ENCODE data around the gene GLI1.

DNA sequence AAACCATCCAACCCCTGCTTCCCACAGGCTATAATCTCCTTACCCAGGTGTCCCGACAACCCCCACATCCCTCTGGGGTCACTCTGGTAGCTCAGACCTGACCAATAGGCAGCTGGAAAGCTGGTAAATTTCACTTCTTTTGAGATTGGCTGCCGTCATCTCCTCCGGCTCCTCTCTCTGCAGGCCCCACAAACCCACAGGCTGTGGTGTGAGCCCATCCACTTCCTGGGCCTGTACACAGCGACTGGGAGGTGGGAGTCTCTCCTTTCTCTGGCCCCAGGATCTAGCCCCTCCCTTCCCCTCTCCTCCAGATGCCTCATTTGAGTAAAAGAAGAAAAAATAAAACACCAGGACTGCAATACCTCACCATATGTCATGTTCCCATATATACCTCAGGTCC is 24.3 kb upstream of the GLI1 start:
- TF ChIP-seq, protein P1, sequence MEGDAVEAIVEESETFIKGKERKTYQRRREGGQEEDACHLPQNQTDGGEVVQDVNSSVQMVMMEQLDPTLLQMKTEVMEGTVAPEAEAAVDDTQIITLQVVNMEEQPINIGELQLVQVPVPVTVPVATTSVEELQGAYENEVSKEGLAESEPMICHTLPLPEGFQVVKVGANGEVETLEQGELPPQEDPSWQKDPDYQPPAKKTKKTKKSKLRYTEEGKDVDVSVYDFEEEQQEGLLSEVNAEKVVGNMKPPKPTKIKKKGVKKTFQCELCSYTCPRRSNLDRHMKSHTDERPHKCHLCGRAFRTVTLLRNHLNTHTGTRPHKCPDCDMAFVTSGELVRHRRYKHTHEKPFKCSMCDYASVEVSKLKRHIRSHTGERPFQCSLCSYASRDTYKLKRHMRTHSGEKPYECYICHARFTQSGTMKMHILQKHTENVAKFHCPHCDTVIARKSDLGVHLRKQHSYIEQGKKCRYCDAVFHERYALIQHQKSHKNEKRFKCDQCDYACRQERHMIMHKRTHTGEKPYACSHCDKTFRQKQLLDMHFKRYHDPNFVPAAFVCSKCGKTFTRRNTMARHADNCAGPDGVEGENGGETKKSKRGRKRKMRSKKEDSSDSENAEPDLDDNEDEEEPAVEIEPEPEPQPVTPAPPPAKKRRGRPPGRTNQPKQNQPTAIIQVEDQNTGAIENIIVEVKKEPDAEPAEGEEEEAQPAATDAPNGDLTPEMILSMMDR (IDR thresholded peaks at IDR 0.05 in 4 of 5, conservative IDR thresholded peaks at IDR 0.05 in 1 of 5): no peak
- no peak for TF ChIP-seq POLR2A (IDR thresholded peaks at IDR 0.05)

Data from gastrocnemius medialis (tissue), 4 donors.